HG03135 (cell line): ENCODE data around the gene CLRN2.
"Not testable (repeated sequence)": the region's sequence is repeated elsewhere in the genome, so short reads cannot be mapped to it uniquely, and the experiment has no call there.

Experiments
- ATAC-seq: cut with Tn5 transposase; IDR thresholded peaks from one replicate; pipeline ENCODE4 v1.9.1; 2021; ENCODE audit warnings: mild to moderate bottlenecking, moderate library complexity; ENCODE audit not compliant: unreplicated experiment

CLRN2 gene

GRCh38 chr4:17544205-17544604, 29.2 kb downstream of the CLRN2 start:
- no peak for ATAC-seq

- no peak for ATAC-seq
Measured at GRCh38 chr4:17544831-17545234, 29.9 kb downstream of the CLRN2 start.

GRCh38 chr4:17545374-17546140, 30.6 kb downstream of the CLRN2 start:
- ATAC-seq = no peak

- no peak for ATAC-seq
Measured at GRCh38 chr4:17546222-17546621, 31.3 kb downstream of the CLRN2 start.

GRCh38 chr4:17546678-17547077, 31.7 kb downstream of the CLRN2 start:
- no peak for ATAC-seq

- ATAC-seq = no peak
Measured at GRCh38 chr4:17550549-17550948, 35.6 kb downstream of the CLRN2 start.

- no peak for ATAC-seq
Measured at GRCh38 chr4:17552427-17552826, 37.5 kb downstream of the CLRN2 start.

GRCh38 chr4:17554568-17554967, 39.6 kb downstream of the CLRN2 start:
- no peak for ATAC-seq

- no peak for ATAC-seq
Measured at GRCh38 chr4:17556498-17556897, 41.5 kb downstream of the CLRN2 start.

GRCh38 chr4:17557880-17558279, 42.9 kb downstream of the CLRN2 start:
- ATAC-seq = no peak

GRCh38 chr4:17558941-17559708, 44.2 kb downstream of the CLRN2 start:
- ATAC-seq = no peak

- no peak for ATAC-seq
Measured at GRCh38 chr4:17559709-17560048, 44.7 kb downstream of the CLRN2 start.

GRCh38 chr4:17560065-17560673, 45.2 kb downstream of the CLRN2 start:
- ATAC-seq = no peak

GRCh38 chr4:17561195-17561909, 46.4 kb downstream of the CLRN2 start:
- no peak for ATAC-seq

- ATAC-seq = no peak
Measured at GRCh38 chr4:17562157-17562556, 47.2 kb downstream of the CLRN2 start.

- no peak for ATAC-seq
Measured at GRCh38 chr4:17565846-17566245, 50.9 kb downstream of the CLRN2 start.

- ATAC-seq = no peak
Measured at GRCh38 chr4:17567271-17567670, 52.3 kb downstream of the CLRN2 start.

GRCh38 chr4:17574206-17574605, 59.2 kb downstream of the CLRN2 start:
- no peak for ATAC-seq

- ATAC-seq = not testable (repeated sequence)
Measured at GRCh38 chr4:17575177-17575576, 60.2 kb downstream of the CLRN2 start.
